ENCODE measurements around the gene ANKRD28.

GRCh38 chr3:15750143-15750542 is 47.6 kb downstream of the ANKRD28 start:
- TF ChIP-seq PKNOX1 (IDR thresholded peaks at IDR 0.05) (no peak), BHLHE40 (IDR thresholded peaks at IDR 0.05; ENCODE audit: borderline replicate concordance) (no peak)

Data from HEK293T (cell line).